ENCODE results near the gene ZSWIM9. TPM values are rescaled to one million over a fixed set of nuclear protein-coding genes. Genes with fewer than 3 reads are reported as not detected.
A peak's percentile ranks its signal among the peaks of the same experiment; 100 is the strongest.

ZSWIM9 gene
- total RNA-seq, 3 donors from 2014 or later = 6.0 to 12.9 (median 8.7) TPM

DNA sequence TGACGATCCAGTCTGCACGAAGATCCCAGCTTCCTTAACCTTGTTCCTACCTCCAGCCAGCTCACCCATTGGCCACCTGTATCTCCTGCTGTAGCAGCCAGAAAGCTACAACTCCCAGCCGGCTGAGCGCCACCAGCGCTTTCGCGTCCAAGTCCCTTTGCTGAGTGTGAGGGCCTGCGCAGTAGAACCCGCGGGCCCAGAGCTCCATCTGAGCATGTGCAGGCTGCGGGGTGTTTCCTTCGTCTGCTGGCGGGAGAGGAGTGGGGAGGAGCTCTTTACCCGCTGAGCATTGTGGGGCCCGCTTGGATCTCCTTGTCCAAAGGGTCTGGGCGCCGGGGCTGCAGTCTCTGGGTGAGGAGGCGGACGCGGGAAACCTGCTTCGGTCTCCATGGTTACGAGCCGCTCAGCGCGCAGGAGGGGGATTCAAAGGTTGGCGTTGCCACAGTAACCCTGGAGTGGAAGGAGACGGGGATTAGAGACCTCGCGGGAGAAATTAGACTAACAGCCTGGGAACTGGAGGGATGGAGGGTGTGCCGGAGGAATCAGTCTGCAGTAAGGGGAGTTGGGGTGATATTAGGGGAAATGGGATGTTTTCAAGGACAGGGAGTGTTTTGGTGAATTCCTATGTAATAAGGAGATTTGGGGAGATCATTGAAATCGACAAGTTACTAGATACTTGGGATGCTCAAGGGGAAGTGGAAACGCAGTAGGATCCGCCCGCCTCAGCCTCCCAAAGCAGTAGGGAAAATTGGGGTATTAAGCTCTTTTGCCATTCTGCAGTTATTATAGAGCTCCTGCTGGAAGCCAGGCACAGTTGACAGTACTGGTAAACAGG is 33.5 kb downstream of the ZSWIM9 start:
- intact Hi-C loops (cut with DNase I, micrococcal nuclease) = no loop called here
- TF ChIP-seq, protein P1, sequence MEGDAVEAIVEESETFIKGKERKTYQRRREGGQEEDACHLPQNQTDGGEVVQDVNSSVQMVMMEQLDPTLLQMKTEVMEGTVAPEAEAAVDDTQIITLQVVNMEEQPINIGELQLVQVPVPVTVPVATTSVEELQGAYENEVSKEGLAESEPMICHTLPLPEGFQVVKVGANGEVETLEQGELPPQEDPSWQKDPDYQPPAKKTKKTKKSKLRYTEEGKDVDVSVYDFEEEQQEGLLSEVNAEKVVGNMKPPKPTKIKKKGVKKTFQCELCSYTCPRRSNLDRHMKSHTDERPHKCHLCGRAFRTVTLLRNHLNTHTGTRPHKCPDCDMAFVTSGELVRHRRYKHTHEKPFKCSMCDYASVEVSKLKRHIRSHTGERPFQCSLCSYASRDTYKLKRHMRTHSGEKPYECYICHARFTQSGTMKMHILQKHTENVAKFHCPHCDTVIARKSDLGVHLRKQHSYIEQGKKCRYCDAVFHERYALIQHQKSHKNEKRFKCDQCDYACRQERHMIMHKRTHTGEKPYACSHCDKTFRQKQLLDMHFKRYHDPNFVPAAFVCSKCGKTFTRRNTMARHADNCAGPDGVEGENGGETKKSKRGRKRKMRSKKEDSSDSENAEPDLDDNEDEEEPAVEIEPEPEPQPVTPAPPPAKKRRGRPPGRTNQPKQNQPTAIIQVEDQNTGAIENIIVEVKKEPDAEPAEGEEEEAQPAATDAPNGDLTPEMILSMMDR (IDR thresholded peaks at IDR 0.05) = no peak
- peak overlapping the region; percentile 17 for H3K4me3 ChIP-seq

DNA sequence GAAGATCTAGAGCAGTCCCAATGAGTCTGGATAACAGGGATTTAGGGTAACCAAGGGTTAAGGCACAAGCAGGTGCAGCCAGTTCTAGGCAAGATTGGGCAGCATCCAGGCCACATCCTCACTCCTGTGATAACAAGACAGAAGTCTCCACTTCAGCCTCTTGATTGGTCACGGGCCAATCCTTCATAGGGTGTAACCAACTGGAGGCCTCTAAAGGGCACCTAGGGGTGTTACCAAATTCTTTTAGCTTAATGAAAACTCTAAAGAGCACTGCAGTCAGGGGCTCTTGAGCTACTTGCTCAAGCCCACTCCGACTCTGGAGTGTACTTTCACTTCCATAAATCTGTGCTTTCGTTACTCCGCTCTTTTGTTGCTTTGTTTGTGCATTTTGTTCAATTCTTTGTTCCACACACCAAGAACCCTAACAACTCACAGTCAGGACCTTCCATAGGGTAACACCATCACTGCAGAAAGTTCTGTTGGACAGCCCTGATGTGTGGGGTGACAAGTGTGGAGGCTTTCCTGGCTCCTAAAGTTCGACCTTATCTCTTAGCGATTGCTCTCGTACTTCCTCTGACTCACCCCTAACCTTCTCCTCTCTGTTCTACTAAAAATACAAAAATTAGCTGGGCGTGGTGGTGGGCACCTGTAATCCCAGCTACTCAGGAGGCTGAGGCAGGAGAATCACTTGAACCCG is 36.1 kb downstream of the ZSWIM9 start:
- Histone ChIP-seq H3K4me1 (ENCODE audit: low read depth) (peaks cover 5% of the 10 kb centered on the region), H3K4me3 (no peak overlapping the region), H3K36me3 (ENCODE audit: low read depth) (no peaks in the 10 kb centered on the region), H3K9me3 (no peaks in the 10 kb centered on the region)
- intact Hi-C loops (cut with DNase I, micrococcal nuclease) = no loop called here
- TF ChIP-seq, protein P1 (IDR thresholded peaks at IDR 0.05) = no peak
- ATAC-seq (no peak), DNase-seq (no peak)

More for the DNA sequence above, 33.5 kb downstream of the ZSWIM9 start:
- ATAC-seq = peak; percentile 100
- peak; percentile 93 to 95 (median 94) for DNase-seq
- H3K4me1 ChIP-seq (ENCODE audit: low read depth) = peaks cover 5% of the 10 kb centered on the region
- H3K9me3 ChIP-seq = no peaks in the 10 kb centered on the region
- H3K36me3 ChIP-seq (ENCODE audit: low read depth) = no peaks in the 10 kb centered on the region

DNA sequence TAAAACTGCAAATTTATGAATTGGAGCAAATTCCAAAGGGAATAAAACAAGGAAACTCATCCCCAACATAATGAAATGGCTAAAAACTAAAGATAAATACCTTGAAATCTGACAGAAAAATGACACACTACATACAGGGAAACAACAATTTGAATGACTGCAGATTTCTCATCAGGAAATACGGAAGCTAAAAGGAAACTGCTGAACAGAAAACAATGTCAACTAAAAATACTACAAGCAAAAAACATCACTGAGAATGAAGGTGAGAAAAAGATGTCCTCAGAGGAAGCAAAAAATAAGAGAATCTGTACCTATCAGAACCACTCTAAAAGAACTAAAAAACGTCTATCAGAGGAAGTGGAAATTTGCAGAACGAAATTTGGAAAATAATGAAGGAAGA is 39.5 kb downstream of the ZSWIM9 start:
- no peak for DNase-seq
- Histone ChIP-seq H3K4me3 (no peak overlapping the region), H3K9me3 (no peaks in the 10 kb centered on the region), H3K4me1 (ENCODE audit: low read depth) (no peaks in the 10 kb centered on the region), H3K36me3 (ENCODE audit: low read depth) (no peaks in the 10 kb centered on the region)
- TF ChIP-seq, protein P1 (IDR thresholded peaks at IDR 0.05) = no peak
- intact Hi-C loops (cut with DNase I, micrococcal nuclease) = no loop called here
- no peak for ATAC-seq

DNA sequence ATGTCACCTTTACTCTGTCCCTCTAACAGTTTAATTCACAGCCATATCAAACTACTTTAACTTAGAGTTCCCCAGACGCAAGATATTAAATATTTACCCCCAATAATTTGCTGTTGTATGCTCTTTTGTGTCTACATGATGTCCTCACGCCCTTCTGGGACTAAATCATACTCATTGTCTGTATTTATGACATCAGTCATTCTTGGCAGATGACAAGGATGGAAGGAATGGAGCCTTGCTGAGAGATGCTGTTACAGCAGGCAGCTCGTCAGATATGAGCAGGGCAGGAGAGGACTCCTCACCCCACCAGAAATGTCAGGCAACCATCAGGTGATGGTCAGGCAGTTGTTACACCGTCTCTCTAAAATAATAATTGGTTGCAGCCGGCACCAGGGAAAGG is 43.5 kb downstream of the ZSWIM9 start:
- ATAC-seq = no peak
- DNase-seq = no peak
- no peaks in the 10 kb centered on the region for H3K9me3 ChIP-seq
- no peak overlapping the region for H3K4me3 ChIP-seq
- H3K4me1 ChIP-seq (ENCODE audit: low read depth) = no peaks in the 10 kb centered on the region
- no peaks in the 10 kb centered on the region for H3K36me3 ChIP-seq (ENCODE audit: low read depth)
- intact Hi-C loops (cut with DNase I, micrococcal nuclease) = no loop called here
- TF ChIP-seq, protein P1 (IDR thresholded peaks at IDR 0.05) = no peak

DNA sequence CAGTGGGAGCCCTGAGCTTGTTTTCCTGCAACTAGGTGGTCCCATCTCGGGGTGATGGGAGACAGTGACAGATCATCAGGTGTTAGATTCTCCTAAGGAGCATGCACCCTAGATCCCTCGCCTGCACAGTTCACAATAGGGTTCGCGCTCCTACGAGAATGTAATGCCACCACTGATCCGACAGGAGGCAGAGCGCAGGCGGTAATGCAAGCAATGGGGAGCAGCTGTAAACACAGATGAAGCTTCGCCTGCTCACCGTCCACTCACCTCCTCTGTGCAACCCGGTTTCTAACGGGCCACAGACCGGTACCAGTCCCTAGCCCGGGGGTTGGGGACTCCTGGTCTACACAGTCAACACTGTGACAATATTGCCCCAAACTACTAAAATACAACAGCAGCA is 46.5 kb downstream of the ZSWIM9 start:
- H3K9me3 ChIP-seq = no peaks in the 10 kb centered on the region
- DNase-seq (no peak), ATAC-seq (no peak)
- H3K4me3 ChIP-seq = no peak overlapping the region
- intact Hi-C loops (cut with DNase I, micrococcal nuclease) = no loop called here
- TF ChIP-seq, protein P1 (IDR thresholded peaks at IDR 0.05) = no peak
- no peaks in the 10 kb centered on the region for H3K4me1 ChIP-seq (ENCODE audit: low read depth)
- H3K36me3 ChIP-seq (ENCODE audit: low read depth) = no peaks in the 10 kb centered on the region

All from mucosa of descending colon (tissue), 3 donors.